ENCODE measurements around the gene PGM1.

DNA sequence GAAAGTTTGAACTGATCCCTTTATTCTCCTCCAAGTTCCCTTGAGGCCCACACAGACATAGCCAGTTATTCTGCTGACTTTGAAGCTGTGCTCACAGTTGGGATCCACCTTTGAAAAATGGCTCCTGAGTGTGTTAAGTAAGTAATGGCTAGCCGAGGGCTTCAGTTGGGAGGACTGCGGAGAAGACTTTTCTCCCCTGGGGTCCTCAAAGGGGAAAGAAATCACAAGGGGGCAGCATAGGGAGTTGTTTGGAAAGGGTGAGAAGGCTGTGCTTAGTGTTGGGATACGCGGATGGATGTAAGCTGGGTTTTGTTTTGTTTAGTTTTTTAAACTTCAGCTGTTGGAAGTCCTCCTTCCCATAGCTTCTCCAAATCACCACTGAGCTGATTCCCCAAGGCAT is 8.3 kb downstream of the PGM1 start:
- TF ChIP-seq, protein P1, sequence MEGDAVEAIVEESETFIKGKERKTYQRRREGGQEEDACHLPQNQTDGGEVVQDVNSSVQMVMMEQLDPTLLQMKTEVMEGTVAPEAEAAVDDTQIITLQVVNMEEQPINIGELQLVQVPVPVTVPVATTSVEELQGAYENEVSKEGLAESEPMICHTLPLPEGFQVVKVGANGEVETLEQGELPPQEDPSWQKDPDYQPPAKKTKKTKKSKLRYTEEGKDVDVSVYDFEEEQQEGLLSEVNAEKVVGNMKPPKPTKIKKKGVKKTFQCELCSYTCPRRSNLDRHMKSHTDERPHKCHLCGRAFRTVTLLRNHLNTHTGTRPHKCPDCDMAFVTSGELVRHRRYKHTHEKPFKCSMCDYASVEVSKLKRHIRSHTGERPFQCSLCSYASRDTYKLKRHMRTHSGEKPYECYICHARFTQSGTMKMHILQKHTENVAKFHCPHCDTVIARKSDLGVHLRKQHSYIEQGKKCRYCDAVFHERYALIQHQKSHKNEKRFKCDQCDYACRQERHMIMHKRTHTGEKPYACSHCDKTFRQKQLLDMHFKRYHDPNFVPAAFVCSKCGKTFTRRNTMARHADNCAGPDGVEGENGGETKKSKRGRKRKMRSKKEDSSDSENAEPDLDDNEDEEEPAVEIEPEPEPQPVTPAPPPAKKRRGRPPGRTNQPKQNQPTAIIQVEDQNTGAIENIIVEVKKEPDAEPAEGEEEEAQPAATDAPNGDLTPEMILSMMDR (IDR thresholded peaks at IDR 0.05; ENCODE audit: insufficient read depth, low read depth, low read length): no peak
- no peak for TF ChIP-seq EZH2 (IDR thresholded peaks at IDR 0.05; ENCODE audit: insufficient read depth, low read length)
